ENCODE results near the gene ZNF48.

The ZNF48 gene

DNA sequence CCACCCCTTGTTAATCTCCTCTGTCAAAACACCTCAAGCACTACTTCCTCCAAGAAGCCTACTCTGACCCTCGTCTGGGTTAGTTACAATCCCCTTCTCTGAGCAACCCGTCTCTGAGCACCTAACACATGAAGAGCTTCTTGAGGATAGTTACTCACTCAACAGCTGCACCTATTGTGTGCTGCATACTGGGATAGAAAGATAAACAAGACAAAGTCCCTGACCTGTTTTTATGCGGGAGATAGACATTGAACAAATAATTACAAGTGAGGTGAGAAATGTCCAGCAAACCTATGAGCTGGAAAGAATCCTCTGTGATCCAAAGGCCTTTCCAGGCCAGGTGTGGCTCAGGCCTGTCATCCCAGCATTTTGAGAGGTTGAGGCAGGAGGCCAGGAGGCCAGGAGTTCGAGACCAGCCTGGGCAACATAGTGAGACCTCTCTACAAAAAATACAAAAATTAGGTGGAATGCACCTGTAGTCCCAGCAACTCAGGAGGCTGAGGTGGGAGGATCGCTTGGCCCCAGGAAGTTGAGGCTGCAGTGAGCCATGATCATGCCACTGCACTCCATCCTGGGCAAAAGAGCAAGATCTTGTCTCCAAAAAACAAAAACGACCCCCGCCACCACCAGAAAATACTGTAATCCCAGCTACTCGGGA, 6.7 kb downstream of the ZNF48 start:
- ATAC-seq = no peak
- no peak for TF ChIP-seq PPARA (CRISPR knock-in tag; IDR thresholded peaks at IDR 0.05; ENCODE audit: borderline replicate concordance)
- no peak for TF ChIP-seq ZNF565 (CRISPR knock-in tag; conservative IDR thresholded peaks at IDR 0.05; ENCODE audit: low read depth)
- TF ChIP-seq, protein P1, sequence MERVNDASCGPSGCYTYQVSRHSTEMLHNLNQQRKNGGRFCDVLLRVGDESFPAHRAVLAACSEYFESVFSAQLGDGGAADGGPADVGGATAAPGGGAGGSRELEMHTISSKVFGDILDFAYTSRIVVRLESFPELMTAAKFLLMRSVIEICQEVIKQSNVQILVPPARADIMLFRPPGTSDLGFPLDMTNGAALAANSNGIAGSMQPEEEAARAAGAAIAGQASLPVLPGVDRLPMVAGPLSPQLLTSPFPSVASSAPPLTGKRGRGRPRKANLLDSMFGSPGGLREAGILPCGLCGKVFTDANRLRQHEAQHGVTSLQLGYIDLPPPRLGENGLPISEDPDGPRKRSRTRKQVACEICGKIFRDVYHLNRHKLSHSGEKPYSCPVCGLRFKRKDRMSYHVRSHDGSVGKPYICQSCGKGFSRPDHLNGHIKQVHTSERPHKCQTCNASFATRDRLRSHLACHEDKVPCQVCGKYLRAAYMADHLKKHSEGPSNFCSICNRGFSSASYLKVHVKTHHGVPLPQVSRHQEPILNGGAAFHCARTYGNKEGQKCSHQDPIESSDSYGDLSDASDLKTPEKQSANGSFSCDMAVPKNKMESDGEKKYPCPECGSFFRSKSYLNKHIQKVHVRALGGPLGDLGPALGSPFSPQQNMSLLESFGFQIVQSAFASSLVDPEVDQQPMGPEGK (CRISPR knock-in tag; IDR thresholded peaks at IDR 0.05; ENCODE audit: borderline replicate concordance) = no peak
- no peak for TF ChIP-seq RARB (CRISPR knock-in tag; IDR thresholded peaks at IDR 0.05)
- no peak for TF ChIP-seq ZC3H10 (CRISPR knock-in tag; IDR thresholded peaks at IDR 0.05)
- TF ChIP-seq, protein P2, sequence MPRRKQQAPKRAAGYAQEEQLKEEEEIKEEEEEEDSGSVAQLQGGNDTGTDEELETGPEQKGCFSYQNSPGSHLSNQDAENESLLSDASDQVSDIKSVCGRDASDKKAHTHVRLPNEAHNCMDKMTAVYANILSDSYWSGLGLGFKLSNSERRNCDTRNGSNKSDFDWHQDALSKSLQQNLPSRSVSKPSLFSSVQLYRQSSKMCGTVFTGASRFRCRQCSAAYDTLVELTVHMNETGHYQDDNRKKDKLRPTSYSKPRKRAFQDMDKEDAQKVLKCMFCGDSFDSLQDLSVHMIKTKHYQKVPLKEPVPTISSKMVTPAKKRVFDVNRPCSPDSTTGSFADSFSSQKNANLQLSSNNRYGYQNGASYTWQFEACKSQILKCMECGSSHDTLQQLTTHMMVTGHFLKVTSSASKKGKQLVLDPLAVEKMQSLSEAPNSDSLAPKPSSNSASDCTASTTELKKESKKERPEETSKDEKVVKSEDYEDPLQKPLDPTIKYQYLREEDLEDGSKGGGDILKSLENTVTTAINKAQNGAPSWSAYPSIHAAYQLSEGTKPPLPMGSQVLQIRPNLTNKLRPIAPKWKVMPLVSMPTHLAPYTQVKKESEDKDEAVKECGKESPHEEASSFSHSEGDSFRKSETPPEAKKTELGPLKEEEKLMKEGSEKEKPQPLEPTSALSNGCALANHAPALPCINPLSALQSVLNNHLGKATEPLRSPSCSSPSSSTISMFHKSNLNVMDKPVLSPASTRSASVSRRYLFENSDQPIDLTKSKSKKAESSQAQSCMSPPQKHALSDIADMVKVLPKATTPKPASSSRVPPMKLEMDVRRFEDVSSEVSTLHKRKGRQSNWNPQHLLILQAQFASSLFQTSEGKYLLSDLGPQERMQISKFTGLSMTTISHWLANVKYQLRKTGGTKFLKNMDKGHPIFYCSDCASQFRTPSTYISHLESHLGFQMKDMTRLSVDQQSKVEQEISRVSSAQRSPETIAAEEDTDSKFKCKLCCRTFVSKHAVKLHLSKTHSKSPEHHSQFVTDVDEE (CRISPR knock-in tag; IDR thresholded peaks at IDR 0.05) = no peak
- no peak for TF ChIP-seq SNAI2 (CRISPR knock-in tag; IDR thresholded peaks at IDR 0.05)
- TF ChIP-seq ZNF70 (CRISPR knock-in tag; IDR thresholded peaks at IDR 0.05) = no peak
- TF ChIP-seq BACH2 (CRISPR knock-in tag; IDR thresholded peaks at IDR 0.05; ENCODE audit: borderline replicate concordance) = no peak
- TF ChIP-seq, protein P3, sequence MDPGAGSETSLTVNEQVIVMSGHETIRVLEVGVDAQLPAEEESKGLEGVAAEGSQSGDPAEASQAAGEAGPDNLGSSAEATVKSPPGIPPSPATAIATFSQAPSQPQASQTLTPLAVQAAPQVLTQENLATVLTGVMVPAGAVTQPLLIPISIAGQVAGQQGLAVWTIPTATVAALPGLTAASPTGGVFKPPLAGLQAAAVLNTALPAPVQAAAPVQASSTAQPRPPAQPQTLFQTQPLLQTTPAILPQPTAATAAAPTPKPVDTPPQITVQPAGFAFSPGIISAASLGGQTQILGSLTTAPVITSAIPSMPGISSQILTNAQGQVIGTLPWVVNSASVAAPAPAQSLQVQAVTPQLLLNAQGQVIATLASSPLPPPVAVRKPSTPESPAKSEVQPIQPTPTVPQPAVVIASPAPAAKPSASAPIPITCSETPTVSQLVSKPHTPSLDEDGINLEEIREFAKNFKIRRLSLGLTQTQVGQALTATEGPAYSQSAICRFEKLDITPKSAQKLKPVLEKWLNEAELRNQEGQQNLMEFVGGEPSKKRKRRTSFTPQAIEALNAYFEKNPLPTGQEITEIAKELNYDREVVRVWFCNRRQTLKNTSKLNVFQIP (CRISPR knock-in tag; IDR thresholded peaks at IDR 0.05; ENCODE audit: borderline replicate concordance, low read depth) = no peak
- TF ChIP-seq OSR1 (CRISPR knock-in tag; IDR thresholded peaks at IDR 0.05) = no peak
- TF ChIP-seq ISL1 (CRISPR knock-in tag; IDR thresholded peaks at IDR 0.05) = no peak
- TF ChIP-seq, protein P4, sequence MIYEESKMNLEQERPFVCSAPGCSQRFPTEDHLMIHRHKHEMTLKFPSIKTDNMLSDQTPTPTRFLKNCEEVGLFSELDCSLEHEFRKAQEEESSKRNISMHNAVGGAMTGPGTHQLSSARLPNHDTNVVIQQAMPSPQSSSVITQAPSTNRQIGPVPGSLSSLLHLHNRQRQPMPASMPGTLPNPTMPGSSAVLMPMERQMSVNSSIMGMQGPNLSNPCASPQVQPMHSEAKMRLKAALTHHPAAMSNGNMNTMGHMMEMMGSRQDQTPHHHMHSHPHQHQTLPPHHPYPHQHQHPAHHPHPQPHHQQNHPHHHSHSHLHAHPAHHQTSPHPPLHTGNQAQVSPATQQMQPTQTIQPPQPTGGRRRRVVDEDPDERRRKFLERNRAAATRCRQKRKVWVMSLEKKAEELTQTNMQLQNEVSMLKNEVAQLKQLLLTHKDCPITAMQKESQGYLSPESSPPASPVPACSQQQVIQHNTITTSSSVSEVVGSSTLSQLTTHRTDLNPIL (CRISPR knock-in tag; IDR thresholded peaks at IDR 0.05; ENCODE audit: low read depth) = no peak
- TF ChIP-seq ZNF8 (CRISPR knock-in tag; IDR thresholded peaks at IDR 0.05) = no peak
- TF ChIP-seq TCF4 (CRISPR knock-in tag; IDR thresholded peaks at IDR 0.05; ENCODE audit: borderline replicate concordance) = no peak
- TF ChIP-seq GLIS3 (CRISPR knock-in tag; IDR thresholded peaks at IDR 0.05) = no peak
- no peak for TF ChIP-seq CSDC2 (CRISPR knock-in tag; IDR thresholded peaks at IDR 0.05)
- TF ChIP-seq, protein P5, sequence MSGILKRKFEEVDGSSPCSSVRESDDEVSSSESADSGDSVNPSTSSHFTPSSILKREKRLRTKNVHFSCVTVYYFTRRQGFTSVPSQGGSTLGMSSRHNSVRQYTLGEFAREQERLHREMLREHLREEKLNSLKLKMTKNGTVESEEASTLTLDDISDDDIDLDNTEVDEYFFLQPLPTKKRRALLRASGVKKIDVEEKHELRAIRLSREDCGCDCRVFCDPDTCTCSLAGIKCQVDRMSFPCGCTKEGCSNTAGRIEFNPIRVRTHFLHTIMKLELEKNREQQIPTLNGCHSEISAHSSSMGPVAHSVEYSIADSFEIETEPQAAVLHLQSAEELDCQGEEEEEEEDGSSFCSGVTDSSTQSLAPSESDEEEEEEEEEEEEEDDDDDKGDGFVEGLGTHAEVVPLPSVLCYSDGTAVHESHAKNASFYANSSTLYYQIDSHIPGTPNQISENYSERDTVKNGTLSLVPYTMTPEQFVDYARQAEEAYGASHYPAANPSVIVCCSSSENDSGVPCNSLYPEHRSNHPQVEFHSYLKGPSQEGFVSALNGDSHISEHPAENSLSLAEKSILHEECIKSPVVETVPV (CRISPR knock-in tag; IDR thresholded peaks at IDR 0.05) = no peak
- no peak for TF ChIP-seq TOX (CRISPR knock-in tag; IDR thresholded peaks at IDR 0.05; ENCODE audit: borderline replicate concordance)
- TF ChIP-seq ARNTL (CRISPR knock-in tag; IDR thresholded peaks at IDR 0.05; ENCODE audit: borderline replicate concordance, low read depth) = no peak

DNA sequence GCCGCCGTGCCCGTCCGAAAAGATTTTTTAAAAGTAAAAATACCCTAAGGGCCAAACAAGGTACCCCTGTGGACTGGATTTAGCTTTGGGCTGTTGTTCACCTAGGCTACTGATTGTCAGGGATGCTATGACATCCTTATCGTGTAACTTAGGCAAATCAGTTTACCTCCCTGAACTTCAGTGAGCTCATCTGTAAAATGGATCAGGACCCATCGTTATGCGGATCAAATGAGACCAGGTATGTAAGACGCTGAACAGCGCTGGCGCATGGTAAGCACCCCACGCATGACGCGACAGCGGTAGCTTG, 11.5 kb downstream of the ZNF48 start:
- no peak for TF ChIP-seq OSR1 (CRISPR knock-in tag; IDR thresholded peaks at IDR 0.05)
- no peak for TF ChIP-seq GLIS3 (CRISPR knock-in tag; IDR thresholded peaks at IDR 0.05)
- TF ChIP-seq, protein P4 (CRISPR knock-in tag; IDR thresholded peaks at IDR 0.05; ENCODE audit: low read depth) = no peak
- TF ChIP-seq TCF4 (CRISPR knock-in tag; IDR thresholded peaks at IDR 0.05; ENCODE audit: borderline replicate concordance) = no peak
- no peak for TF ChIP-seq CSDC2 (CRISPR knock-in tag; IDR thresholded peaks at IDR 0.05)
- TF ChIP-seq RARB (CRISPR knock-in tag; IDR thresholded peaks at IDR 0.05) = no peak
- TF ChIP-seq ISL1 (CRISPR knock-in tag; IDR thresholded peaks at IDR 0.05) = no peak
- no peak for ATAC-seq

All from SK-N-SH treated with all-trans-retinoic acid at 6 μM for 48 hours (cell line).